Osteocyte (in vitro differentiated cells): Measurements from ENCODE around the gene ENAH. TPM values are rescaled to one million over a fixed set of nuclear protein-coding genes. Genes with fewer than 3 reads are reported as not detected.

Source experiments
- DNase-seq: peaks from one replicate; pipeline ENCODE4 v3.0.0; 2021; ENCODE audit warnings: mixed read lengths; ENCODE audit not compliant: unreplicated experiment; ENCODE audit errors: extremely low spot score
- H3K27ac Mint-ChIP-seq: one replicate; pipeline ENCODE4 v1.8.0; 2021; ENCODE audit warnings: mild to moderate bottlenecking, mixed read lengths; ENCODE audit not compliant: unreplicated experiment
- H3K27me3 Mint-ChIP-seq: one replicate; pipeline ENCODE4 v1.8.0; 2021; ENCODE audit warnings: mixed read lengths; ENCODE audit not compliant: unreplicated experiment
- H3K36me3 Mint-ChIP-seq: one replicate; pipeline ENCODE4 v1.8.0; 2021; ENCODE audit warnings: mixed read lengths; ENCODE audit not compliant: unreplicated experiment
- H3K4me1 Mint-ChIP-seq: one replicate; pipeline ENCODE4 v1.8.0; 2021; ENCODE audit warnings: mixed read lengths; ENCODE audit not compliant: unreplicated experiment
- H3K4me3 Mint-ChIP-seq: one replicate; pipeline ENCODE4 v1.8.0; 2021; ENCODE audit warnings: mild to moderate bottlenecking, moderate library complexity, mixed read lengths; ENCODE audit not compliant: unreplicated experiment
- H3K9me3 Mint-ChIP-seq: one replicate; pipeline ENCODE4 v1.8.0; 2021; ENCODE audit warnings: mixed read lengths; ENCODE audit not compliant: unreplicated experiment
- total RNA-seq: library from RNA; stranded (reverse); gene quantifications from 2 replicates; pipeline ENCODE4 v1.2.1, GENCODE V29; 2021
- TF ChIP-seq, protein P1 (sequence below): fragments of 200-600 bp; sonication (generic); IDR thresholded peaks from 2 replicates; pipeline ENCODE4 v1.5.0; 2021; ENCODE audit warnings: antibody characterized with exemption, mild to moderate bottlenecking, moderate library complexity

ENAH gene
- total RNA-seq, 1 donor from 2014 or later: 232 TPM

DNA sequence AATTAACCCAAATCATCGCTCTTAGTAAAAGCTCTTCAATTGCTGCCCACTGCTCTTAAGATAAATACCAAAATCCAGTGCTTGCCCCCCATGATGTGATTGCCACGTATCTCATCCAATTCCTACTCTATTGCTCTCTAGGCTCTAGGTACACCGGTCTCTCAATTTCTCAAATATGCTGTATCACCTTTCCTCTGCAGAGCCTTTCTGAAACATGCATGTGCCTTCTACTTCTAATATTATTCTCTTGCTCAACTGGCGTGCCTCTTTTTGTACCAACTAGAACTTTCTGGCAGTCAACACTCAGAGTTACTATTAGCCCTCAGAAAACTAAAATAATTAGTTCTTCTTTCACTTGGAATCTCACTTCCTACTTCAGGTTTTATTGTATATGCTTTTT, 113.3 kb downstream of the ENAH start:
- Mint-ChIP-seq H3K4me3 (no peak overlapping the region), H3K4me1 (peaks cover 41% of the 10 kb centered on the region), H3K9me3 (no peaks in the 10 kb centered on the region), H3K27ac (peak overlapping the region; percentile 12), H3K36me3 (no peaks in the 10 kb centered on the region), H3K27me3 (no peaks in the 10 kb centered on the region)
- no peak for DNase-seq
- TF ChIP-seq, protein P1, sequence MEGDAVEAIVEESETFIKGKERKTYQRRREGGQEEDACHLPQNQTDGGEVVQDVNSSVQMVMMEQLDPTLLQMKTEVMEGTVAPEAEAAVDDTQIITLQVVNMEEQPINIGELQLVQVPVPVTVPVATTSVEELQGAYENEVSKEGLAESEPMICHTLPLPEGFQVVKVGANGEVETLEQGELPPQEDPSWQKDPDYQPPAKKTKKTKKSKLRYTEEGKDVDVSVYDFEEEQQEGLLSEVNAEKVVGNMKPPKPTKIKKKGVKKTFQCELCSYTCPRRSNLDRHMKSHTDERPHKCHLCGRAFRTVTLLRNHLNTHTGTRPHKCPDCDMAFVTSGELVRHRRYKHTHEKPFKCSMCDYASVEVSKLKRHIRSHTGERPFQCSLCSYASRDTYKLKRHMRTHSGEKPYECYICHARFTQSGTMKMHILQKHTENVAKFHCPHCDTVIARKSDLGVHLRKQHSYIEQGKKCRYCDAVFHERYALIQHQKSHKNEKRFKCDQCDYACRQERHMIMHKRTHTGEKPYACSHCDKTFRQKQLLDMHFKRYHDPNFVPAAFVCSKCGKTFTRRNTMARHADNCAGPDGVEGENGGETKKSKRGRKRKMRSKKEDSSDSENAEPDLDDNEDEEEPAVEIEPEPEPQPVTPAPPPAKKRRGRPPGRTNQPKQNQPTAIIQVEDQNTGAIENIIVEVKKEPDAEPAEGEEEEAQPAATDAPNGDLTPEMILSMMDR: no peak

GRCh38 chr1:225539069-225539468, 113.9 kb downstream of the ENAH start:
- no peak for DNase-seq
- Mint-ChIP-seq H3K27ac (no peak overlapping the region), H3K27me3 (no peaks in the 10 kb centered on the region), H3K36me3 (no peaks in the 10 kb centered on the region), H3K9me3 (no peaks in the 10 kb centered on the region), H3K4me1 (peaks cover 43% of the 10 kb centered on the region), H3K4me3 (no peak overlapping the region)
- TF ChIP-seq, protein P1: no peak

DNA sequence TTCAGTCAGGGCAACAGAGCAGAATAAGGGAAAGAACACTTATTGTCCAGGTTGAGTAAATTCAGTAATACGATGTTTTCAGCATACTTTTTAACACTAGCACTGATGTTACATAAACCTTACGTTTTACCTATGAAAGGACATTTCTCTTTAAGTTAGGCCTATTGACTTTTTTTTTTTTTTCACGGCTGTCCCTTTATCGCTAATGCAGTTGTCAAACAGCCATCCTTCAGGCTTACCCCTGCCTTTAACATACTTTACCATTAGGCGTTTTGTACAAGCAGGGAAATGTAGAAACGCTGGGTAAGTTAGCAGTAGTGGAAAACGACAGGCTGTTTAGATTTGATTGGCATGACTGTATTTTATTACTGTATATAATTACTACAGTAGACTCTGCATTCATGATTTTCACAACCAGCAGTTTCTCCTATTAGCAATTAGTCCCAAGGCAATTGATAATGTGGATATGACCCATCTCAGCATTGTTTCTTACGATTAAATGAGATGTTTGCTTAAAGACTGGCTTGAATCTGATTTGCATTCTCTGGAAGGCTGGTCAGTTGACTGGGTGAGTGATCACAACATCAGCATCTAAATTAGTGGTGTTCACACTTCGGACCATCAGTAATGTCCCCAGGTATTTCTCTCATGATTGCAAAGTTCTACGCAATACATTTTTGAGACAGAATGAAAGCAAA, 115.2 kb downstream of the ENAH start:
- H3K9me3 Mint-ChIP-seq: no peaks in the 10 kb centered on the region
- DNase-seq: no peak
- H3K4me1 Mint-ChIP-seq: peaks cover 57% of the 10 kb centered on the region
- TF ChIP-seq, protein P1: no peak
- H3K36me3 Mint-ChIP-seq: no peaks in the 10 kb centered on the region
- H3K27ac Mint-ChIP-seq: no peak overlapping the region
- H3K4me3 Mint-ChIP-seq: no peak overlapping the region
- H3K27me3 Mint-ChIP-seq: no peaks in the 10 kb centered on the region

GRCh38 chr1:225535280-225535679, 117.6 kb downstream of the ENAH start:
- no peak for DNase-seq
- Mint-ChIP-seq H3K36me3 (no peaks in the 10 kb centered on the region), H3K27ac (no peak overlapping the region), H3K4me1 (peaks cover 43% of the 10 kb centered on the region), H3K9me3 (no peaks in the 10 kb centered on the region), H3K4me3 (no peak overlapping the region), H3K27me3 (no peaks in the 10 kb centered on the region)
- TF ChIP-seq, protein P1: no peak

- no peaks in the 10 kb centered on the region for H3K9me3 Mint-ChIP-seq
- TF ChIP-seq, protein P1: no peak
- no peak overlapping the region for H3K27ac Mint-ChIP-seq
- H3K4me3 Mint-ChIP-seq: no peak overlapping the region
- H3K4me1 Mint-ChIP-seq: peaks cover 38% of the 10 kb centered on the region
- H3K36me3 Mint-ChIP-seq: no peaks in the 10 kb centered on the region
- no peaks in the 10 kb centered on the region for H3K27me3 Mint-ChIP-seq
- no peak for DNase-seq
Observed at GRCh38 chr1:225534772-225535171, 118.2 kb downstream of the ENAH start.
